Stimulated activated CD4-positive, alpha-beta T cell treated with anti-CD3 and anti-CD28 coated beads, TNF-alpha, amount 100 ng/mL, for 24 hours (primary cell): ENCODE measurements around the gene SH3GL3.

Experiments
- DNase-seq, 3 experiments: peaks; one replicate each; pipeline ENCODE4 v3.0.0-alpha.2; 2020; ENCODE audit warnings: low read depth in 3 of 3

The SH3GL3 gene, protein sequence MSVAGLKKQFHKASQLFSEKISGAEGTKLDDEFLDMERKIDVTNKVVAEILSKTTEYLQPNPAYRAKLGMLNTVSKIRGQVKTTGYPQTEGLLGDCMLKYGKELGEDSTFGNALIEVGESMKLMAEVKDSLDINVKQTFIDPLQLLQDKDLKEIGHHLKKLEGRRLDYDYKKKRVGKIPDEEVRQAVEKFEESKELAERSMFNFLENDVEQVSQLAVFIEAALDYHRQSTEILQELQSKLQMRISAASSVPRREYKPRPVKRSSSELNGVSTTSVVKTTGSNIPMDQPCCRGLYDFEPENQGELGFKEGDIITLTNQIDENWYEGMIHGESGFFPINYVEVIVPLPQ

DNA sequence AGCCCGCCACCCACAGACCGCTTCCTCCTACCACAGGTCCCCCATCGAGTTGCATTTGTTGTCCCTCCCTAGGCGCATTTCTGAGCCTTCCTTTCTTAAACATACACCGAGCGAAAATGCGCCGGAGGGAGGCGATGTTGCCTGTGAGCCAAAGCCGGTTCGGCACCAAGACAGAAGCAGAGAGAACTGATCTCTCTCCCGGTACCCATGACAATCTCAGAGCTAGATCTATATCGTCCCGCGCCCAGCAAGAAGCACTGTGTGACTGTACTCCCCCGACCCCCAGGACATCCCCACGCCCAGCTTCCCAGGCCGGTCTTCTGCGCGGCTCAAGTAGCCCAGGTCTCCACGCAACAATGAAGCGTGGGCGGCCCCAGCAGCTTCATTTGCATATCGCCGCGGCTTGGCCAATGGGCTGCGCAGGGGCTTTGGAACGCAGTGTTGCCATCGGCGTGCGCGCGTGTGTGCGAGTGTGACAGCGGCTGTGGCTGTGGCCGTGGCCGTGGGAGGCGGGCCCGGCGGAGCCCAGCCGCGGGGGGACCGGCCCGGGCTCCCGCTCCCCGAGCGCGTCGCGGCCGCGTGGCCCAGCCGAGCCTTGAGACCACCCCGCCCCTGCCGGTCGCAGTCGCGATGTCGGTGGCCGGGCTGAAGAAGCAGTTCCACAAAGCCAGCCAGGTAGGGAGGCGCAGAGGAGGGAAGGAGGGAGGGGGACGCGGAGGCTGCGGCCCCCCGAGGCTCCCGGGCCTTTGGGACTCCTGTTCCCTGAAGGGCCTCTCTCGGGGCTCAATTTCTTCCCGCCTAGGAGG lies at the start of gene SH3GL3:
SH3GL3 (plus strand) TSS at position 438 of the 806 bp plus-strand sequence; CDS start at position 631, 193 bp downstream.
- peak in 2 of 3 experiments; percentile 22 to 60 for DNase-seq

DNA sequence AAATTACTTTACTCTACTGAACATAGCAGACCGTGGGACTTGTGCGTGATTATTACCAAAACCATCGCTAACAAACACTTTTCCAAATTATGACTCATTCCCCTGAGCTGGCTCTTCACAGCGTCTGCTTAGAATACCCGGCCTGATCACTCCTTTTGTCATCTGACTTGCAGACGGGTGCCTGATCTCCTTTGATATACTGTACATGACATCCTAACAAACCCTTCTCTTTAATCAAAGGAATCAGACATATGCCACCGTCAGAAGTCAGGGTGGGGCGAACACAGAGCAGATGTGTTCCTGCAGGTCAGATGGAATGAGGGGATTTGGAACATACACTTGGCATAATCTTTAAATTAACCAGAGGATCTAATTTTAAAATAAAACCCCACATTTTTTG lies 48.5 kb upstream of the SH3GL3 start:
- DNase-seq, result no peak

DNA sequence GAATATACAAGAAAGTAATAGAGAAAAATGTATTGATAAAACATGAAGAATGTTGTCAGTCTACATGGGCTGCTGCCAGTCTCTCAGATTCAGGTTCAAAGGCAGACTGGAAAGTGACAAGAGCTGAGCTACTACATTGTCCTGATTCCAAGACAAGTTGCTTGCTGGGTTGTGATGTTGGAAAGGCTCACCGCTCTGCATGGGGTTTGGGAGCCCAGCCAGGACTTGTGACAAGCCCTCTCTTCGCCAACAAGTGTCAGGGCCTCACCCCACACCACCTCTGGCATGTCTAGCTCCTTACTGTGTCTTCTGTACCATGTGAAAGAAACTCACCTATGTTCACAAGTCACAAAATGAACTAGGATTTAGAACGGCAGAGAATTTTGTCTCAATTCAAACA lies 43.0 kb upstream of the SH3GL3 start:
- DNase-seq, result no peak

DNA sequence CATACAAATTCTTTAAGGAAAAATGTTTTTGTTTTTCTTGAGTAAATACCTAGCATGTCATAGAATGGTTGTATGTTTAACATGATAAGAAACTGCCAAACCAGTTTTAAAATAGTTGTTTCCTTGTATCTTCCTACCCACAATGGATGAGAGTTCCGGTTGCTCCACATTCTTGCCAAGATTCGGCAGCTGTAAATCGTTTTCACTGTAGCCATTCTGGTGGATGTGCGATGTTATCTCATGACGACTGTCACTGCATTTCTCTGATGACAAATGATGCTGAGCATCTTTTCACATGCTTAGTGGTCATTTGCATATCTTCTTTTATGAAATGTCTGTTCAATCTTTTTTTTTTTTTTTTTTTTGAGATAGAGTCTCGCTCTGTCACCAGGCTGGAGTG lies 36.6 kb upstream of the SH3GL3 start:
- no peak for DNase-seq

DNA sequence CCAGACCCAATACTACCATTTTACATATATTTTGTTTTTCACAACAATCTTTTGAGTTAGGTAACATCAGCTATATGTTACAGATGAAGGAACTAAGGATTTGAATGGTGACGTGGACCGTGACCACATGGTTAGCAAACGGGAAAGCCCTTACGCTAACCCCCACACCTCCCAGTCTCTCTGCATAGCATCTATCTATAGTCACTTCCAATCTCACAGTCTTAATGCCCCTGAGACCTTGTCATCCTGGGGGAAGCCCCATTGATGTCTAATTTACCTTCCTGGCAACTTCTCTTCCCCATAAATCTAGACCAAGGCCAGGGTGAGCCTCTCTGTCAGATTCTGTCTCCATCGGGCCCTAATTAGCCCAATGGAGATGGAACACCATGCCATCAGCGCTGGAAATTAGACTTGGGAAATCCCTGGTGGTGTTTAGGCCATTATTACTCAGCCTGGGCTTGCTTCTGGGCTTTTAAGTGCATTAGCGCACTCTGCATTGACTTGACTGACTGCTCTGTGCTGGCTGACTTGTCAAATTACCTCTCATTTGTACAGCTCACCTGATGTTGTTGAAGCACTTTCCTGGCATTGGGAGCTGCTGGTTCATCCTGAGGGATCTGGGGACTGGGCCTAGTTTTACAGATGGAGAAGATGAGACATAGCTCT lies 34.0 kb upstream of the SH3GL3 start:
- no peak for DNase-seq

DNA sequence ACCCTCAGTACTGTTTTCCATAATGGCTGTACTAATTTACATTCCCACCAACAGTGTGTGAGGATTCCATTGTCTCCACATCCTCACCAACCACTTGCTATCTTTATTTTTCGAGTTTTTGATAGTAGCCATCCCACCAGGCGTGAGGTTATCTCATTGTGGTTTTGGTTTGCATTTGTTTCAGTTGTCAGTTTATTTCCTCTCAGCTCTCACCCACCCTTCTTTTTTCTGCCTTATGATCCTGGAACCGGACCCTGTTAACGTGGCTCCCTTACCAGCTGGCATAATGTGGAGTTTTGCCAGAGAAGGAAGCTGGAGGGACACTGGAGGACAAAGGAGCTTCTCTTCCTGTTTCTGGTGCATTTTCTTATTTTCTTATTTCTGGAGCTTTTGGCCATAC lies 25.1 kb upstream of the SH3GL3 start:
- no peak for DNase-seq

DNA sequence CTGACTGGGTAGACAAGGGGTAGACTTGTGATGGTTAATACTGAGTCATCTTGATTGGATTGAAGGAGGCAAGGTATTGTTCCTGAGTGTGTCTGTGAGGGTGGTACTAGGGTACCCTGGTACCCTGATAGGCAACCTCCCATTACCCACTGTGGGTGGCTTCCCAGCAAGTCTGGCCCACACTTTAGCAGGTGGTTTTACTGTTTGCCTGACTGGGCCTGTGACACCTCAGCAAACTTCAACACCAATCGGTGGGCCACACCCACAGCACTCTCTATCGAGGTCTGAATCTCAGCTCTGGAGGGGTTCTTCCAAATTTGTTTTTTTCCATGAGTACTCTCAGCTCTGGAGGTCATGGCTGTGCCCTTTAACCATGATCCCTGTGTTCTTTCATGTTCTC lies 24.6 kb upstream of the SH3GL3 start:
- DNase-seq, result no peak

DNA sequence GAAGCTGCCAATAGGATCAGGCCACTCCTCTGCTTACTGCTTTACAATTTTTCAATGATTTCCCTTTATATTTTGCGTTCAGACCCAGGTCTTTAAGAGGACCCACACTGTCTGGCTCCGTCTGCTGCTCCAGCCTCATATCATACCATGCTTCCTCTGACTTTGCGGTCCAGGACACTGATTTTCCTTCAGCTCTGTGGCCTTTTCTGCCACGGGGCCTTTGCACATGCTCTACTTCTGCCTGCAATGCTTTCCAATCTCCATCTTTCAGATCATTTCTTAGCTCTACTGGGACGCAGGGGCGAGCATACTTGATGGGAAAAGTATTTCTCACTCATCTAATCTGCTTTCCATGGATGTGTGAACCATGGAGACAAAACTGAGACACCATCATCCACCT lies 23.0 kb upstream of the SH3GL3 start:
- DNase-seq, result no peak

DNA sequence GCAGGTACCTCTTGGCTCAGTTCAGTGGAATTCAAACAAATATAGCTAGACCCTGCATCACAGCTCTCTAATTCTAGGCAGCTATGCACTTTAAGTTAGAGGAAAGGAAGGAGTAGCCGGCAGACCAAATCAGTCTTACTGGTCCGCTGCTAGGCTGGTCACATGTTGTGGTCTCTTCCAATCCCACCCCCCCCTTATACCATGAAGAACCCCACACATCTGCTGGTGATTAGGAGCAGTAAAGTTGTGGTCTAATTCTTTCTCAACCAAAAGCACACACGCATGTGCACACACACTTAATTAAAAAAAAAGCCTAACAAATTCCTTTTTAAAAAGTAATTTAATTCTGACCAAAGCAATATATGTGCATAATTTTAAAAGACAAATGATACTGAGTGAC lies 16.7 kb upstream of the SH3GL3 start:
- DNase-seq, result no peak

DNA sequence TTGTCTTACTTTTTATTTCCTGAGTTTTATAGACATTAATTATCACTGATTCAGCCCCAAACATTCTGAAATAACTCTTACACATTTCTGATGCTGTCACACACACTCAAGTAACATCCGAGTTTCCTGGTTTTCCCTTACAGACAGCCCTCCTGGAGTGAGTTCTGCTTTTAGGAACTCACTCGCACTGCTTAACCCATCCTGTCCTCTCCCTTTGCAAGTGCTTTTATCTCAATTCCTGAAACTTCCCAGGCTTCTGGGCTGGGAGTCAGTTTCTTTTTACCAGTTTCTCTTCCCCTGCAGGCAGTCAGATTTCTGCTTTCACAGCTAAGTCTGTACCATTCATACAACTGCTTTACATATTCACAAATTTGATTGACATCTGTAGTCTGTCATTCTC lies 15.6 kb upstream of the SH3GL3 start:
- DNase-seq, result no peak

DNA sequence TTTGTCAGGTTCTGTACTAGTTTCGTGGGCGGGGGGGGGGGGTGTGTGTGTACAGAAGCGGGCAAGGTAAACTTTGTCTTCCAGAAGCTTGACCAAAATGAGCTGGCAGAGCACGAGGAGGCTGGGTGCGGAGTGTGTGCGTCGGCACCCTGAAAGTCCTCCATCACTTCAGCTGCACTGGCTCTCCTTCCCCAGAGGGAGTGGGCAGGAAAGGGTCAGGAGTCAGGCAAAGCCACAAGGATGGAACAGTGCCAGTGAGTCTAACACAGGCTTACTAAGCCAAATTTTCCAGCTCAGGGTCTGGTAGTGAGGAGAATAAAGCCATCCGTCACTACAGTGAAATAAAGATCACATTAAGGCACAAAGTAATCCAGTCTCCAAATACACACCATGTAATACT lies 11.9 kb upstream of the SH3GL3 start:
- no peak for DNase-seq

DNA sequence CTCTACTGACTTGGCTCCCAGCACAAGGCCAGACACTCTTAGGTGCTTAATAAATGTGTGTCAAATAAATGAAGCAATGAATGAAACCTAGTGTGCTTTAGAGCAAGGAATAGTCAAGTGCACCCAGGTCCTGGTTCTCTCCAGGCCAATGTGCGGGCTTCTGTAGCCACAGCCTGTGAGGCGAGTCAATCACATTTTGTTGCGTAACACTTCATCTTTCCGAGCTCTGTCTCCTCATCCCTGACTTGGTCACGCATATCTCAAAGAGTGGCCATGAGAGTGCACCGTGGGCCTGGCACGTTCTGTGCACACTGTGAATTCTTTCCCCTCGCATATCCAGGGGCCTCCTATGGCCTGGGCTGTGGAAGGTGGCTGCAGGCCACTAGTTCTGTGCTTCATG lies 11.4 kb upstream of the SH3GL3 start:
- no peak for DNase-seq

DNA sequence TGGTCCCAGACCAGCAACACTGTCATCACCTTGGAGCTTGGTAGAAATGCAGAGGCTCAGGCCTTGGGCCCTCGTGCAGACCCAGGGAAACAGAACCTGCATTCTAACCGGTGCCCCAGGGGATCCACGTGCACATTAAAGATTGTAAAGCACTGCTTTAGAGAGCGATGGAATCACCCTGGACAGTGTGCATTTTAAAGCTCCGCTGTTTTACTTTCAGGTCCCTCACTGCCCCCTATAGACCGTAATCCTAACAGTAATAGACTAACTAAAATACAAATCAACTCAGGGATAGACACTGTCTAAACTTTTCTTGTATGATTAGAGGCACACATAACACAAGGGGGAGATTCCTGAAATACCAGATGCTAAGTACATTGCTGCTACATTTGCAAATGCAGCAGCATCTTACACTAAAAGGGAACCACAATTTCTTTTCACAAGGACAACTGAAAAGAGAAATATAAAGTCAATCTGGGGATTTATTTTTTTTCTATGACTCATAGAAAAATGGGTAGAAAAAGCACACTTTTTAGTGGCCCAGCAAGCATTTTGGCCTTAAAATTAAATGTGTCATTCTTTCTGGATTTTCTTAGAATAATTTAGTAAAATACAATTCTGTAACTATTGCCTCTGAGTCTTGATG lies 10.5 kb upstream of the SH3GL3 start:
- no peak for DNase-seq

DNA sequence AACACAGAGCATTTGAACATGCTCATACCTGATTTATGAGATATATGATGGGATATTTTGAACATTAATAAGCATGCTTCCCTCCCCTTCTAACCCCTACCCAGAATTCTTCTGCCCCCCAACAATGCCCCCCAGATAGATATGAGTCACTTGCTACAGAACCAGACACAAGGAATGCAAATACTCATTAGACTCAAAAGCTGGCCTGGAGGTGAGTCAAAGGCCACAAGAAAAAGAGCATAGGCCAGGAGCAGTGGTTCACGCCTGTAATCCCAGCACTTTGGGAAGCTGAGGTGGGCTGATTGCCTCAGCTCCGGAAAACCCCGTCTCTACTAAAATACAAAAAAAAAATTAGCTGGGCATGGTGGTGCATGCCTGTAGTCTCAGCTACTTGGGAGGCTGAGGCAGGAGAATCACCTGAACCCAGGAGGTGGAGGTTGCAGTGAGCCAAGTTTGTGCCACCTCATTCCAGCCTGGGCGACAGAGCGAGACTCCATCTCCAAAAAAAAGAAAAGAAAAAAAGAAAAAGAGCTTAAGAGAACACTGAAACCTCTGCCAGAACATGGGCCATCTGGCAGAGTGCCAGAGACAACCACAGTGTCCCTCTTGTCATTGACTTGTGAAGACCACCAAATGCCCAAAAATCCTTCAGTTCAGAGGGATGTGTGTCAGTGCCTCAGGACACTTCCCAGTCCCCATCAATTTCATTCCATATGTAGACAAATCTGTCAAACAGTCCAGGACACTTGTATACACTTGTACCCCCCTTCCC lies 3.9 kb upstream of the SH3GL3 start:
- no peak for DNase-seq

DNA sequence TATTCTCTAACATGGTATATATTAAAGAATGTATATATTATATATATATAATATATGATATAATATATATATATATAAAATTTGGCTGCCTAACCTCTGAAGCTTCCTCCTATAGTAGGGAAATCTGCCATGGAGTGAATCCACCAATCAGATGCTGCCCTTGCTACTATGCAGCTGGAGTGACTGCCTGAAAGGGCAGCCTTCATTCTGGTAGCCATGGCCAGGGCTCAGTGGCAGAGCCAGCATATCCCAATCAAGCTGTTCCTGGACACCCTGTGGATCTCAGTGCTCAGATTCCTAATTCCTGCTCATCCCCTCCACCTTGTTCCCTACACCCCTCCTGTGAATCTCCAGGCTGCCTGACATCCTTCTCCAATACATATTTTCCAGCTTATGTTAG lies 2.2 kb upstream of the SH3GL3 start:
- no peak for DNase-seq

DNA sequence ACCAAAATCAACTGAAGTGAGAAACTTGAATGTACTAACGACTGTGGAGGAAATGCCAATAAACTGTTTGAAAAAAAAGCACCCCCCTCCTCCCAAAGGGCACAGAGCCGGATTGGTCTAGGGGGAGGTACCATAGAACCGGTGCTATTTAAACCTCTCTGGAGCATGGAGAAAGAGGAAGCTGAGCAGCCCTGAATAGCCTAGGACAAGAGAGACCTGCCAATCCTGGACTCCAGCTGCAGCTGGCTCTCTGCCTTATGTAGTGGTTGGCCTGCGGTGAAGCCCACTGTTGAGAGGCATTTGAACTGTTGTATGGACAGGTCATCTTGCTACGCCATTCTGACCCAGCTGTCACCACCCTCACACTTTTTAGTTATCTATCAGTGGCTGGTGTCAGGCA lies 1.5 kb upstream of the SH3GL3 start:
- no peak for DNase-seq

DNA sequence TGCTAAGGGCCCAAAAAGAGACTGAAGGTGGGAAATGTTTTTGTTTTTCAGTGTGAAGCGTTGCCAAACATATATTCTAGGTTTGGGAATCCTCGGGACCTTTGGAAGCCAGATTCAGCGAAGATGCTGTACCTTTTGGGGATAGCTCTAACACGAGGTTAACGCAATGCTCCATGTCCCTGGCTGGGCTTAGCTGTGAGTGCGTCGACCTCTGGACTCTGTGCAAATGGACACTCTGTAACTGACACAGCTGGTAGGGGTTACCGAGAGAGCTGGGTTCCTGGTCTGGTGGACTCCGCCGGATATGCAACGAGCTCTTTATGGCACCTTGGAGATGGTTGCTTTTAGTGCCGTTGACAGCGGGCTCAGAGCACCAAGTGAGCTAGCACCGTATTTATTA lies 724 bp upstream of the SH3GL3 start:
- no peak for DNase-seq

DNA sequence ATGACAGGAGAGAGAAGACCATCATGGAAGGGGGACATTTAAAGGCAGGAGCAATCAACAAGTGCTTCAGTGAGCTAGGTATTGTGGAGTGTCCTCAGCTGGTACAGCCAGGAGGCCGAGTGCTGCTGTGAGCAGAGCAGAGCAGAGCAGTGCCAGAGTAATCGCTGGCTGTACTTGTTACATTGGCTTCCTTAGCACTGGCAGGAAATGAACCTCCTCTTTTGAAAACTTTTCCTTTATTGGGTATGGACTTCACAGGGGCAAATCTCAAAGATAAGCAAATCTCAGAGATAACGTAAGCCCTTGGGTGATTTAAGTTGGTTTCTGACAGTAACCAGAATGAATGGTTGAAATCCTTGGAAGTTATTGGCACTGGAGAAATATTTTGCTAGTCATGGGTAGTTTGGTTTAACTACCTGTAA lies 2.1 kb downstream of the SH3GL3 start:
- no peak for DNase-seq

DNA sequence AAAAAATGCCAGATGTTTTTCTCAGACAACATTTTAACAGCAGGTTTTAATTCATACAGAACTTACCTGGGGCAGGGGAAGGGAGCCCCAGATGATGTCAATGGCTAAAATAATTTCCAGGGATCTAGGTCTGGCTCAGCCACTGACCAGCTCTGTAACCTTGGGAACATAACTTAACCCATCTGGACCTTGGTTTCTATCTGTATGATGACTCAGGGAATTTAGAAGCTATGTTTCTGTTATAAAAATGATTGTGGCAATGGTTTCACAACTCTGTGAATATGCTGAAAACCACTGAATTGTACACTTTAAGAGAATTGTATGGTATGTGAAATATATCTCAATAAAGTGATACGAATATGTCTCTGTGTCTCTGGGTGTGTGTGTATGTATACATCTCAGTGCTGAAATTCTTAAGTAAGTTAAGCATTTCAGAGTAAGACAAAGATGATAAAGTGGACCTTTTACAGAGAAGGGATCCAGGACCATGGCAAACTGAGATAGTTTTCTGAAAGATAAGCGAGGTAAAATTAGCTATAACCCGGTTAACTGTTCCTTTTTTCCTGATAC lies 2.9 kb downstream of the SH3GL3 start:
- no peak for DNase-seq

DNA sequence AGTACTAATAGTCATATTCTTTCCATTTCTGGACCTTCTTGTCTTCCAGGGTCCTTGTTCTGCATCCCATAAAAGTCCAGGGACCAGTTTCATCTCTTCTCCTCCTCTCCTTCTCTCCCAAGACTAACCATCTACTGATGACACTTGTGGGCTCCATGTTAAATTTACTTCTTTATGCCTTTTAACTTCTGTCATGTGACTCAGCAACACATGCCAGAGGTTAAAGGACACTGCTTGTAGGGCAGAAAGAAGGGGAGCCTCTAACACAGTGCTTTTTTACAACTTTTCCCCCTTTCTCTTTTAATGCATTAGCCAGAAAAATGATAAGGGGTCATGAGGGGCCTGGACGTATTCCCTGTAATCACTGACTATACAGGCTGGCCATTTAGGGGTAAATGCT lies 10.0 kb downstream of the SH3GL3 start:
- no peak for DNase-seq

DNA sequence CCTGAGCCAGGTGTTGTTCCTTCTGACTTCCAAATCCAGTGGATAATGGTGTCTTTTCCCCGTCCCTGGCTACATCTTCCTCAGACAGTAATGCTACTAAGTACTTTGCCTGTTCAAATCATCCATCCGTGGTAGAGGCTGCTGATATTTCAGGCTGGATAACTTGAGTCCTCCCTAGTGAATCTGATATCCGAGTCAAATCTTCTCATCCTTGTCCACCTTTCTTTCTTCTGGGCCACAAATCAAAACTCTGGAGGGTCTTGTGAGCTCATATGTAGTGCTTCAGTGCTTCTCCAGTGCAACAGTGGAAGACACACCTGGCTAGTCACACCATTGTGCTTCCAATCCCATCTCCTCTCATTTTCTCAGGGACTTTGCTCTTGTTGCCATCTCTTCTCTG lies 11.2 kb downstream of the SH3GL3 start:
- DNase-seq, result no peak
